ENCODE results near the gene SERP2. TPM values are rescaled to one million over a fixed set of nuclear protein-coding genes. Genes with fewer than 3 reads are reported as not detected.

SERP2 gene
- total RNA-seq, 1 experiment from 2014 or later = not detected

DNA sequence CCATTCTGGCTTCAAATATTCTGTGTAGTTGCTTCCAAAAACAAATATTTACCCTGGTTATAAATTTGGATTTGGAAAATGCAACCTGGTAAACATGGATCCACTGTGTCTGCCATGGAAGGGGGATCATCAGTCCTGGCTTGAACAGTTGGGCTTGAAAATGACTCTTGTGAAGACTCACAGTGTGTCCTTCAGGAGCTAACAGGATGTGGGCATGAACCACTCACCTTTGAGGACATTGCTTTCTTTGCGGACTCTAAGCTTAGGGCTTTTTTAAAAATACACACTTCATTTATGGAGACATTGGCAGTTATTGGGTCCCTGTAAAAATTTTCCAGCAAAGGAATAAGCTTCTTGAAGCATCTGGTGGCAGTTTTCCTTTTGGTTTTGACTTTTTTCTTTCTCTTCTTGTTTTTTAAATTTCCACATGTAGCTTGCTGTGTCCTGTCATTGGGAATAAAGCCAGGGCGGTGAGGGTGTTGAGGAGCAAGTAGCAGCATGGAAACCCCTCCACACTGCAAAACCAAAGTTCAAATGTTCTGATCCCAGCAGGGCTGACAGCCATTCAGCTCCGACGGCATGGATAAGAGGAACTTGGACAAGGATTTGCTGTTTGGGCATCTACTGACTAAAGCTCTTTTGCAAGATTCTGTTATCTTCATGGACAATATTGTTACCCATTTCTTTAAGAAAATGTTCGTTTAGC lies 39.5 kb upstream of the SERP2 start (continued):
- TF ChIP-seq, protein P1, sequence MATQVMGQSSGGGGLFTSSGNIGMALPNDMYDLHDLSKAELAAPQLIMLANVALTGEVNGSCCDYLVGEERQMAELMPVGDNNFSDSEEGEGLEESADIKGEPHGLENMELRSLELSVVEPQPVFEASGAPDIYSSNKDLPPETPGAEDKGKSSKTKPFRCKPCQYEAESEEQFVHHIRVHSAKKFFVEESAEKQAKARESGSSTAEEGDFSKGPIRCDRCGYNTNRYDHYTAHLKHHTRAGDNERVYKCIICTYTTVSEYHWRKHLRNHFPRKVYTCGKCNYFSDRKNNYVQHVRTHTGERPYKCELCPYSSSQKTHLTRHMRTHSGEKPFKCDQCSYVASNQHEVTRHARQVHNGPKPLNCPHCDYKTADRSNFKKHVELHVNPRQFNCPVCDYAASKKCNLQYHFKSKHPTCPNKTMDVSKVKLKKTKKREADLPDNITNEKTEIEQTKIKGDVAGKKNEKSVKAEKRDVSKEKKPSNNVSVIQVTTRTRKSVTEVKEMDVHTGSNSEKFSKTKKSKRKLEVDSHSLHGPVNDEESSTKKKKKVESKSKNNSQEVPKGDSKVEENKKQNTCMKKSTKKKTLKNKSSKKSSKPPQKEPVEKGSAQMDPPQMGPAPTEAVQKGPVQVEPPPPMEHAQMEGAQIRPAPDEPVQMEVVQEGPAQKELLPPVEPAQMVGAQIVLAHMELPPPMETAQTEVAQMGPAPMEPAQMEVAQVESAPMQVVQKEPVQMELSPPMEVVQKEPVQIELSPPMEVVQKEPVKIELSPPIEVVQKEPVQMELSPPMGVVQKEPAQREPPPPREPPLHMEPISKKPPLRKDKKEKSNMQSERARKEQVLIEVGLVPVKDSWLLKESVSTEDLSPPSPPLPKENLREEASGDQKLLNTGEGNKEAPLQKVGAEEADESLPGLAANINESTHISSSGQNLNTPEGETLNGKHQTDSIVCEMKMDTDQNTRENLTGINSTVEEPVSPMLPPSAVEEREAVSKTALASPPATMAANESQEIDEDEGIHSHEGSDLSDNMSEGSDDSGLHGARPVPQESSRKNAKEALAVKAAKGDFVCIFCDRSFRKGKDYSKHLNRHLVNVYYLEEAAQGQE (IDR thresholded peaks at IDR 0.05; ENCODE audit: low read depth) = no peak

DNA sequence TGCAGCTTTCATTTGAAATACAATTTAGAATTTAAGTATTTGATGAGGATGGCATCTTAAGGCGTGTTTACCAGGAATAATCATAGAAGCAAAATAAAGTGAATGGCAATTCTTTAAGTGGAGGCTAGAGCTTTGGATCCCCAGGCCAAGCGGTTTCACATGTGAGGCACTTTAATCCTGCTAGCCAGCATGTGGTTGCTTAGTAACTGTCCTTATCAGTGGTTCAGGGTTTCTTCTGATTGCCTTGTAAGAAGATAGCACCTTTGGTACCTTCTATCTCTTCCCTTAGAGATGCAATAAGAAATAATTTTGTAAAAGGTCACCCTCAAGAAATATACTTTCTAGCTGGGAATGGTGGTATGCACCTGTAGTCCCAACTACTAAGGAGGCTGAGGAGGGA lies 38.9 kb upstream of the SERP2 start:
- intact Hi-C loops (cut with micrococcal nuclease) = no loop called here
- Histone ChIP-seq H3K4me3 (replicated peaks in 1 of 2; ENCODE audit: low read depth in 1 of 2, low read length in 2 of 2) (no peak overlapping the region), H4K20me1 (ENCODE audit: insufficient read depth) (no peaks in the 10 kb centered on the region), H3K27me3 (ENCODE audit: insufficient read depth, low read length) (no peaks in the 10 kb centered on the region), H2AFZ (ENCODE audit: low read depth, low read length, poor library complexity, severe bottlenecking) (no peak overlapping the region), H3K4me2 (ENCODE audit: low read length) (no peak overlapping the region), H3K79me2 (ENCODE audit: insufficient read depth, low read length) (no peaks in the 10 kb centered on the region), H3K9me2 (ENCODE audit: insufficient read depth) (no peaks in the 10 kb centered on the region), H3K27ac (ENCODE audit: low read depth, low read length) (no peak overlapping the region), H3K9ac (ENCODE audit: low read length) (no peak overlapping the region), H3K4me1 (ENCODE audit: control insufficient read depth in 1 of 2, insufficient read depth in 2 of 2, low read length in 2 of 2) (peaks cover 7 to 21% of the 10 kb centered on the region in 2 experiments; a peak in 3 of 4 replicates), H3K36me3 (ENCODE audit: control insufficient read depth in 1 of 2, insufficient read depth in 2 of 2, low read length in 2 of 2) (no peaks in the 10 kb centered on the region), H3K9me3 (ENCODE audit: control insufficient read depth in 1 of 2, insufficient read depth in 1 of 2, low read depth in 1 of 2, low read length in 2 of 2) (no peaks in the 10 kb centered on the region)
- POLR2A ChIA-PET = interaction anchor here (1.2 kb wide), 1 partner anchor 28 kb away, joined by 3 read pairs; no protein-coding TSS in a partner anchor
- DNase-seq (ENCODE audit: low read depth, low spot score) (no peak), ATAC-seq (no peak)
- BruUV-seq (replicated peaks) = no TSS peak
- CTCF ChIA-PET = no interaction called here
- no peak for TF ChIP-seq TCF7L2 (IDR thresholded peaks at IDR 0.05; ENCODE audit: borderline replicate concordance, extremely low read depth, insufficient read depth, insufficient read length)
- no peak for TF ChIP-seq CEBPB (IDR thresholded peaks at IDR 0.05; ENCODE audit: low read depth)
- TF ChIP-seq JUND (IDR thresholded peaks at IDR 0.05) = no peak
- no peak for TF ChIP-seq EGR1 (IDR thresholded peaks at IDR 0.05; ENCODE audit: low read depth)
- no peak for TF ChIP-seq POLR2AphosphoS5 (IDR thresholded peaks at IDR 0.05; ENCODE audit: low read depth, low read length)
- TF ChIP-seq SRF (IDR thresholded peaks at IDR 0.05; ENCODE audit: low read depth) = no peak
- TF ChIP-seq, protein P2, sequence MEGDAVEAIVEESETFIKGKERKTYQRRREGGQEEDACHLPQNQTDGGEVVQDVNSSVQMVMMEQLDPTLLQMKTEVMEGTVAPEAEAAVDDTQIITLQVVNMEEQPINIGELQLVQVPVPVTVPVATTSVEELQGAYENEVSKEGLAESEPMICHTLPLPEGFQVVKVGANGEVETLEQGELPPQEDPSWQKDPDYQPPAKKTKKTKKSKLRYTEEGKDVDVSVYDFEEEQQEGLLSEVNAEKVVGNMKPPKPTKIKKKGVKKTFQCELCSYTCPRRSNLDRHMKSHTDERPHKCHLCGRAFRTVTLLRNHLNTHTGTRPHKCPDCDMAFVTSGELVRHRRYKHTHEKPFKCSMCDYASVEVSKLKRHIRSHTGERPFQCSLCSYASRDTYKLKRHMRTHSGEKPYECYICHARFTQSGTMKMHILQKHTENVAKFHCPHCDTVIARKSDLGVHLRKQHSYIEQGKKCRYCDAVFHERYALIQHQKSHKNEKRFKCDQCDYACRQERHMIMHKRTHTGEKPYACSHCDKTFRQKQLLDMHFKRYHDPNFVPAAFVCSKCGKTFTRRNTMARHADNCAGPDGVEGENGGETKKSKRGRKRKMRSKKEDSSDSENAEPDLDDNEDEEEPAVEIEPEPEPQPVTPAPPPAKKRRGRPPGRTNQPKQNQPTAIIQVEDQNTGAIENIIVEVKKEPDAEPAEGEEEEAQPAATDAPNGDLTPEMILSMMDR (IDR thresholded peaks at IDR 0.05 in 2 of 3, conservative IDR thresholded peaks at IDR 0.05 in 1 of 3; ENCODE audit: borderline replicate concordance in 1 of 3, insufficient read depth in 1 of 3, low read depth in 2 of 3, low read length in 2 of 3) = no peak
- TF ChIP-seq ZFX (IDR thresholded peaks at IDR 0.05) = no peak
- TF ChIP-seq, protein P3, sequence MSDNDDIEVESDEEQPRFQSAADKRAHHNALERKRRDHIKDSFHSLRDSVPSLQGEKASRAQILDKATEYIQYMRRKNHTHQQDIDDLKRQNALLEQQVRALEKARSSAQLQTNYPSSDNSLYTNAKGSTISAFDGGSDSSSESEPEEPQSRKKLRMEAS (IDR thresholded peaks at IDR 0.05) = no peak
- no peak for TF ChIP-seq POLR2A (IDR thresholded peaks at IDR 0.05; ENCODE audit: borderline replicate concordance, extremely low read depth, insufficient read depth, insufficient read length)
- no peak for TF ChIP-seq EZH2phosphoT487 (IDR thresholded peaks at IDR 0.05; ENCODE audit: borderline replicate concordance)
- no peak for TF ChIP-seq RAD21 (IDR thresholded peaks at IDR 0.05; ENCODE audit: low read depth)
- no peak for TF ChIP-seq ELF1 (IDR thresholded peaks at IDR 0.05; ENCODE audit: borderline replicate concordance, low read depth)
- no peak for TF ChIP-seq EZH2 (IDR thresholded peaks at IDR 0.05)
- TF ChIP-seq CBX3 (IDR thresholded peaks at IDR 0.05; ENCODE audit: low read depth) = no peak
- no peak for TF ChIP-seq SP1 (IDR thresholded peaks at IDR 0.05; ENCODE audit: low read depth)
- no peak for TF ChIP-seq FOSL1 (IDR thresholded peaks at IDR 0.05; ENCODE audit: low read depth)
- TF ChIP-seq SIN3A (IDR thresholded peaks at IDR 0.05; ENCODE audit: low read depth) = no peak
- RAD21 ChIA-PET (ENCODE audit: low non-redundant PET in 1 of 2, low total read pairs in 2 of 2, uncharacterized antibody in 2 of 2, unreplicated experiment in 2 of 2) = no interaction called here

All from HCT116 (cell line).